ENCODE data around the gene CHAMP1.
"Not testable (repeated sequence)": the region's sequence is repeated elsewhere in the genome, so short reads cannot be mapped to it uniquely, and the experiment has no call there.

CHAMP1 gene

DNA sequence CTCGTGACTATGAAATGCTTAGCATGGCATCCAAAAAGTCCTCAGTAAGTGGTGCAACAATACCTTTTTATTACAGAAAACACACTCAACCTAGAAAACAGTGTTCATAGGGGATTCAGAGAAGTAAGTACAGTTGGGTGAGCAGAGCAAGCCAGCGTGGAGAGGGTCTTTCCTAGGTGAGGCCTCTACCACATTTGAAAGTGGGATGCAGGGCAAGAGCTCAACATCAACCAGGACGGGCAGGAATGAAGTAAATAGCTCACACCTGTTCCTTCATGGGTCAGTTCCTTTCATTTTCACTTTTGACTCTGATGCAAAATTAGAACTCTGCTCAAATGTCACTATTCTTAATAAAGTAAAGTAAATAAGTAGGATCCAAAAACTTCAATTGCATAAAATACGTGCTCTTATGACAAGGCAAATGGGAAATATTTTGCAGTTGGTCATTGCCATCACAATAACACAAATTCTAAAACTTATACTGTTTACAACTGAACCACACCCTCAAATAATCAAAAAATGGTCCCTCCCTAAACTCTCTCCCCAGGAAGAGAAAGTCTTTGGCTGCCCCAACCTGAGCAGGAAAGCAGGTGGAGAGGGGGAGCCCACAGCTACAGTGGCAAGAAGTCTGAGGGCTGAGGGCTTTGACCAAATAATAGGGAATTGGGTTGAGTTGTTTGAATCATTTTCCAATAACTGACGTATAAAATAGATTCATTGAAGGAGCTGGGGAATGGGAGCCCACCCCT lies 20.2 kb downstream of the CHAMP1 start:
- no peak for DNase-seq (ENCODE audit: low spot score)

DNA sequence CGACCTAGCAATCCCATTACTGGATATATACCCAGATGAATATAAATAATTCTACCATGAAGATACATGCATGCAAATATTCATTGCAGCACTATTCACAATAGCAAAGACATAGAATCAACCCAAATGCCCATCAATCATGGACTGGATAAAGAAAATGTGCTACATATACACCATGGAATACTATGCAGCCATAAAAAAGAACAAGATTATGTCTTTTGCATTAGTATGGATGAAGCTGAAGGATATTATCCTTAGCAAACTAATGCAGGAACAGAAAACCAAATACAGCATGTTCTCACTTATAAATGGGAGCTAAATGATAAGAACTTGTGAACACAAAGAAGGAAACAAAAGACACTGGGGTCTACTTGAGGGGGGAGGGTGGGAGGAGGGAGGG lies 22.2 kb downstream of the CHAMP1 start:
- DNase-seq (ENCODE audit: low spot score), result not testable (repeated sequence)

DNA sequence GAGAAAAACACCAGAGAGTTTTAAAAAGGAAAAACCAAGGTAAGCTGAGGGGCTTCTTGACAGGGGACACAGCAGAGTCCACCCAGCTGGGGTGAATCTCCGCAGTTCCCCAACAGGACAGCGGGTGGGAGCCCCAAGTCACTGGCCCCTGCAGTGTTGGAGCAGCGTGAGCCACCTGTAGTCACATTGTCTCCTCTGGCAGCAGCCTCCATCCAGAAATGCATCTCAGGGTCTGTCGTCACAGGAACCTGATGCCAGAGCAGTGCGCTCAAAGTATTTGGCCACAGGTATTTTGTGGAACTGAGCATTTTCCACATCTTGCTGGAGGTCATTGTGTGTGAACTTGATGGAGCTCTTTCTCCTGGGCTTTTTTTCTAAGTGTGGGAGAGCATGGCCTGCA lies 24.7 kb downstream of the CHAMP1 start:
- no peak for DNase-seq (ENCODE audit: low spot score)

DNA sequence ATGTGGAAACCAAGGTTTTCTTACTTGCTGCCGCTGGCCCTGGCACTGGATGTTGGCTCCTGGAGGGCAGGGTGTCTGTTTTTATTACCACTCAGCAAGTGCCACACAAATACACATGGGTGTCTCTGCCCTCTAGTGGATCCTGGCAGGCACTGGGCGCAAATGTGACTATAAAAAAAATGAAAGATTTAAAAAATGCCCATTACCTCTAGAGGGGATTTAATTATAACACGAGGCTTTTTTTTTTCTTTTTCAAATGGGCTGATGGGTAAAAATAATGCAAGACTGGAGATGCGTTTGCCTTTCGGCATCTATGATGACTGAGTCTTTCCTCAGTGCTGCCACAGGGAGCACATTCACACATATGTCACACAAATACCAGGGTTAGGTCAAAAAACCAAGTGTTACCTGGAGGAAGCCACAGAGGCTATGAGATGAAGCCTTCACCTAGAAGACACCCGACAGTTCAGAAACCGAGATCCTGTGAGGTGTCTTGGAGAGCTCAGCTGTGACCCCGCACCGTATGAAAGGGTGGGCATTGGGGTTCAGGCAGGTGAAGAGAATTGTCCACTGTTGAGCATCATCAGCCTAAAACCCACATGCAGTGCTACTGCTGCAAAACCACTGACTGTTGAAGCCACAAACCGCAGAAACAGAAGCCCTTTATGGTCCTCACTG lies 25.7 kb downstream of the CHAMP1 start:
- DNase-seq (ENCODE audit: low spot score), result peak; percentile 44

DNA sequence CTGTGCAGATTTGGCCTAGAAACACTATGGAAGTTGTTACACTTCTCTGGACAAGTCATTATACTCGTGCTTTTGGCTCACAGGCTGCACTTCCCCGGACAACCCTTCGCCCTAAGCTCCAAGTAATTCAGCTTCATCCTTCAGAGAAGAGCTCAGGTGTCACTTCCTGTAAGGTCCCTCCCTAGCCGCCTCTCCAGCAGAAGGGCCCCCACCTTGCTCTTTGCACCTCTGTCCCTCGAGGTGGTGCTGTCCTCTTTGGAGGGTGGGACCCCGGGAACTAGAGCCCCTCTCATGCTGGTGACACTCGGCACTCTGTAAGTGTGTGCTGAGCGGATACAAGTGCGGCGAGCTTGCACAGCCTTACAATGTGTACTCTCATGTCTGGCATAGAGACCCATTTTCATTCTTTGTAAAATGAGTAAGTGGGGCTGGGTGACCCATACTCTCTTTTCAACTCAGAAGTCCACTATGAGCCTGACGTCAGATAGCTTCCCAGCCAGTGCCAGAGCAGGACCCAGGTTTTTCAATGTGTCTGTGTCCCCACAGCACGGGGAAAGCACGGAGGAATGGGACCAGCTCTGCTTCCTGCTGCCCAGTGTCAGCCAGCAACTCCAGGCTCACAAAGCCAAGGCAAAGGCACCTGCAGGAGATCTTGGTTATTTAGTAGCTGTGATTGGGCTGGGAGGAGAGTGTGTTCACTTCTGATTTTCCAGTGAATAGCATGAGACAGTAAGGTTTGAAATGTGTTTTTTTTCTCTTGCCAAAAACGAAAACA lies 26.9 kb downstream of the CHAMP1 start:
- no peak for DNase-seq (ENCODE audit: low spot score)

DNA sequence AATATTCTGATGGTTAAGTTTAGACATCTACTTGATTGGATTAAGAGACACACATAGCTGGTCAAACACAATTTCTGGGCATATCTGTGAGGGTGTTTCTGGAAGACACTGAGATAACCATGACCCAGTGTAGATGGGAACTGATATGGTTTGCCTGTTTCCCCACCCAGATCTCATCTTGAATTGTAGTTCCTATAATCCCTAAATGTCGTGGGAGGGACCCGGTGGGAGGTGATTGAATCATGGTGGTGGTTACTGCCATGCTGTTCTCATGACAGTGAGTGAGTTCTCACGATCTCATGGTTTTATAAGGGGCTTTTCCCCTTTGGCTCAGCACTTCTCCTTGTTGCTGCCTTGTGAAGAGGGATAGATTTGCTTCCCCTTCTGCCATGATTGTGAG lies 33.0 kb downstream of the CHAMP1 start:
- DNase-seq (ENCODE audit: low spot score), result not testable (repeated sequence)

DNA sequence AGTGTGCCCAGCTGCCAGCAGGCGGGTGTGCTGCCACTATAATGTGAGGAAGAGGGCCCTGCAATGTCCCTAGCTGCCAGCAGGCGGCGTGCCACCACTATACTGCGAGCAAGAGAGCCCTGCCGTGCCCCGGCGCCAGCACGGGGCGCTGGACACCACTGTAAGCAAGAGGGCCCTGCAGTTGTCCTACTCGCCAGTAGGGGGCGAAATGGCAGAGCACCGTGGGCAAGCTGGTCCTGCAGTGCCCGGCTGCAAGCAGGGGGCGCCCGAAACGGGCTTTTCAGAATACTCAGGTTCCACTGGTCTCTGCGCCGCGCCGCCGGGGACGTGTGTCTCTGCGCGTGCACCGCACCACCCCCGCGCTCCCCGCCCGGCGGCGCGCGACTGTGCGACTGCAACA lies 38.5 kb downstream of the CHAMP1 start:
- not testable (repeated sequence) for DNase-seq (ENCODE audit: low spot score)

DNA sequence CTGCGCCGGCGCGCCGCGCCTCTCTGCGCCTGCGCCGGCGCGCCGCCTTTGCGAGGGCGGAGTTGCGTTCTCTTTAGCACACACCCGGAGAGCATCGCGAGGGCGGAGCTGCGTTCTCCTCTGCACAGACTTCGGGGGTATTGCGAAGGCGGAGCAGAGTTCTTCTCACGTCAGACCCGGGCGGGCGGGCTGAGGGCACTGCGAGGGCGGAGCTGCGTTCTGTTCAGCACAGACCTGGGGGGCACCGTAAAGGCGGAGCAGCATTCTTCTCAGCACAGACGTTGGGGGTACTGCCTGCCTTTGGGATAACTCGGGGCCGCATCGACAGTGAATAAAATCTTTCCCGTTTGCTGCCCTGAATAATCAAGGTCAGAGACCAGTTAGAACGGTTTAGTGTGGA lies 39.1 kb downstream of the CHAMP1 start:
- not testable (repeated sequence) for DNase-seq (ENCODE audit: low spot score)

Data from COLO829 (cell line).